MM.1S (cell line): ENCODE data around the gene FABP7.

Source experiments
- DNase-seq: peaks from one replicate; pipeline ENCODE4 v3.0.0-alpha.2; 2015
- H2AFZ ChIP-seq: fragments of 300-600 bp; sonication (generic); 2 replicates; pipeline ENCODE4 v1.6.0; 2016; ENCODE audit warnings: antibody characterized with exemption, low read length
- H3F3A ChIP-seq: fragments of 300-600 bp; sonication (generic); 2 replicates; pipeline ENCODE4 v1.6.1; 2016; ENCODE audit warnings: mild to moderate bottlenecking, antibody characterized with exemption, low read length, moderate library complexity, mixed read lengths; ENCODE audit not compliant: insufficient read depth
- H3K27ac ChIP-seq: fragments of 300-600 bp; sonication (generic); 2 replicates; pipeline ENCODE4 v1.5.1; 2016; ENCODE audit warnings: mild to moderate bottlenecking, low read length
- H3K27me3 ChIP-seq: fragments of 300-600 bp; sonication (generic); replicated peaks from 2 replicates; pipeline ENCODE4 v1.6.0; 2016; ENCODE audit warnings: low read length; ENCODE audit not compliant: insufficient read depth
- H3K36me3 ChIP-seq: fragments of 300-600 bp; sonication (generic); replicated peaks from 2 replicates; pipeline ENCODE4 v1.6.1; 2016; ENCODE audit warnings: mild to moderate bottlenecking, low read length, mixed read lengths; ENCODE audit not compliant: insufficient read depth
- H3K4me1 ChIP-seq: fragments of 300-600 bp; sonication (generic); 2 replicates; pipeline ENCODE4 v1.6.1; 2016; ENCODE audit warnings: low read length, mixed read lengths
- H3K4me2 ChIP-seq: fragments of 300-600 bp; sonication (generic); 2 replicates; pipeline ENCODE4 v1.6.0; 2016; ENCODE audit warnings: low read depth, low read length
- H3K4me3 ChIP-seq: fragments of 300-600 bp; sonication (generic); 2 replicates; pipeline ENCODE4 v1.5.1; 2016; ENCODE audit warnings: low read length, mixed read lengths
- H3K79me2 ChIP-seq: fragments of 300-600 bp; sonication (generic); 2 replicates; pipeline ENCODE4 v1.6.1; 2016; ENCODE audit warnings: mixed run types, low read length, mixed read lengths
- H3K9ac ChIP-seq: fragments of 300-600 bp; sonication (generic); 2 replicates; pipeline ENCODE4 v1.6.1; 2016; ENCODE audit warnings: low read length, mixed read lengths
- H3K9me2 ChIP-seq: fragments of 300-600 bp; sonication (generic); replicated peaks from 2 replicates; pipeline ENCODE4 v1.6.1; 2016; ENCODE audit warnings: mild to moderate bottlenecking, low read length, mixed read lengths; ENCODE audit not compliant: insufficient read depth
- H3K9me3 ChIP-seq: fragments of 300-600 bp; sonication (generic); replicated peaks from 2 replicates; pipeline ENCODE4 v1.6.1; 2016; ENCODE audit warnings: mild to moderate bottlenecking, low read length, mixed read lengths; ENCODE audit not compliant: insufficient read depth
- H4K20me1 ChIP-seq: fragments of 300-600 bp; sonication (generic); 2 replicates; pipeline ENCODE4 v1.6.1; 2016; ENCODE audit warnings: mild to moderate bottlenecking, low read length, moderate library complexity, mixed read lengths; ENCODE audit not compliant: insufficient read depth
- CTCF ChIP-seq: fragments of 300-600 bp; sonication (generic); IDR thresholded peaks from 2 replicates; pipeline ENCODE4 v1.5.1; 2016; ENCODE audit warnings: antibody characterized with exemption, low read length, mixed read lengths
- EZH2 ChIP-seq: fragments of 300-600 bp; sonication (generic); optimal IDR thresholded peaks from 2 replicates; pipeline ENCODE3; 2017; ENCODE audit warnings: low read depth, mild to moderate bottlenecking, antibody characterized with exemption, low read length, mixed read lengths
- EZH2phosphoT487 ChIP-seq: fragments of 300-600 bp; sonication (generic); IDR thresholded peaks from 2 replicates; pipeline ENCODE4 v1.6.1; 2018; ENCODE audit warnings: antibody characterized with exemption, low read length

FABP7 gene

DNA sequence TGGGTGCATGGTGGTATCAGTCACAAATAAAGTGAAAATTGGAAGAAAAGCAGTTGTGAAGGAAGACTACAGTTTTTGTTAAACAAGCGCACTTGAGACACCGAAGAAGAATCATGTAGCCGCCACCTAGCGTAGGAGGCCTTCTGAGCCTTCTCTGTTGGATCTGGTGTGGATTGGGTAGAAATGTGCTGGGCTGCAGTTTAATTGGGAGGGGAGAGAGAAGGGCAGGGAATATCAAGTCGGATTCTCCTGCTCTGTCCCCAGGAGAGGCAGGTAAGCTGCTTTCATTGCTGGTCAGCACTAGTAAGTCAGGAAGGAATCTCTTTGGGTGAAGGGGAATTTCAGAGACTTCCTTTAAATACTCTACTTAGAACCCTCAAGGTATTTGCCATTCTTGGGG, 1.2 kb upstream of the FABP7 start:
- Histone ChIP-seq H3K4me2 (no peak overlapping the region), H3K4me1 (no peaks in the 10 kb centered on the region), H3K9me2 (no peaks in the 10 kb centered on the region), H3K27me3 (no peaks in the 10 kb centered on the region), H3K79me2 (no peaks in the 10 kb centered on the region), H3K27ac (no peak overlapping the region), H3F3A (no peaks in the 10 kb centered on the region), H3K9ac (no peak overlapping the region), H2AFZ (no peak overlapping the region), H4K20me1 (no peaks in the 10 kb centered on the region), H3K4me3 (no peak overlapping the region), H3K9me3 (no peaks in the 10 kb centered on the region), H3K36me3 (no peaks in the 10 kb centered on the region)
- no peak for TF ChIP-seq EZH2
- TF ChIP-seq EZH2phosphoT487: no peak
- TF ChIP-seq CTCF: no peak
- no peak for DNase-seq

DNA sequence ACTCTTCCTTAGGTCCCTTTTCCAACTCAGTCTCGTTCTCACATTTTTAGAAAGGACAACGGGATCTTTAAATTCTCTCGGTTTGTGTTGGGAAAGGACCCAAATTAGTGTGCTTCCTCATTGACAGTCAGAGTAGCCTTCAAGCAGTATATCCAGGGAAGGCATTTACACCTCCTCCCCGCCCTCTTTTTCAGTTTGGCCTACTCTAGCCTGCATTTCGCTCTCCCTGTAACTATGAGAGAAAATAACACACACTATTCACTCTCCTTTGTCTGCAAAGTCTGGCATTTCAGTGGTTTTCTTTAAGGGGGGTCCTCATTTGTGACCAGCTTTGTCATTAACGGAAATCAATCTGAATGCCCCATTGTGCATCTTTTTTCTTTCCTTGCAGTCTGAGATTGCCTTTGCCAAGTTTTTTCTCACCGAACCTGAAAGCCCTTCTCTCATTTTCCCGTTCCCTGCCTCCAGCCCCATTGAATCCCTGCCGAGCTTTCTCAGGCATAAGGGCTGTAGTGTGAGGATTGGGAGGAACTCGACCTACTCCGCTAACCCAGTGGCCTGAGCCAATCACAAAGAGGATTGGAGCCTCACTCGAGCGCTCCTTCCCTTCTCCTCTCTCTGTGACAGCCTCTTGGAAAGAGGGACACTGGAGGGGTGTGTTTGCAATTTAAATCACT, 393 bp upstream of the FABP7 start:
- Histone ChIP-seq H3K4me1 (no peaks in the 10 kb centered on the region), H2AFZ (no peak overlapping the region)

GRCh38 chr6:122780114-122780513, 598 bp downstream of the FABP7 start:
- H3F3A ChIP-seq: no peaks in the 10 kb centered on the region
- no peaks in the 10 kb centered on the region for H3K9me2 ChIP-seq
- H3K9ac ChIP-seq: no peak overlapping the region
- H3K79me2 ChIP-seq: no peaks in the 10 kb centered on the region
- H3K4me1 ChIP-seq: no peaks in the 10 kb centered on the region
- no peak overlapping the region for H3K4me2 ChIP-seq
- H2AFZ ChIP-seq: no peak overlapping the region
- DNase-seq: no peak
- H3K36me3 ChIP-seq: no peaks in the 10 kb centered on the region
- no peaks in the 10 kb centered on the region for H4K20me1 ChIP-seq
- no peak for TF ChIP-seq CTCF
- TF ChIP-seq EZH2phosphoT487: no peak
- no peak for TF ChIP-seq EZH2
- no peak overlapping the region for H3K27ac ChIP-seq
- H3K4me3 ChIP-seq: no peak overlapping the region
- no peaks in the 10 kb centered on the region for H3K27me3 ChIP-seq
- no peaks in the 10 kb centered on the region for H3K9me3 ChIP-seq

More for the DNA sequence above, 393 bp upstream of the FABP7 start:
- Histone ChIP-seq H3K79me2 (no peaks in the 10 kb centered on the region), H3F3A (no peaks in the 10 kb centered on the region), H3K27me3 (no peaks in the 10 kb centered on the region), H3K9me3 (no peaks in the 10 kb centered on the region), H4K20me1 (no peaks in the 10 kb centered on the region), H3K4me3 (no peak overlapping the region), H3K27ac (no peak overlapping the region), H3K9ac (no peak overlapping the region), H3K4me2 (no peak overlapping the region), H3K9me2 (no peaks in the 10 kb centered on the region), H3K36me3 (no peaks in the 10 kb centered on the region)
- DNase-seq: no peak
- TF ChIP-seq EZH2 (no peak), EZH2phosphoT487 (no peak), CTCF (no peak)
